Endothelial cell of umbilical vein (primary cell): Measurements from ENCODE around the gene ARHGAP45. TPM values are rescaled to one million over a fixed set of nuclear protein-coding genes. Genes with fewer than 3 reads are reported as not detected.

Source experiments
- BruUV-seq: library from RNA; stranded (reverse); fragments of 400-500 nt; replicated peaks from 2 replicates; lab custom pipeline; 2021; lab: Mats Ljungman, UMichigan
- CTCF ChIA-PET: fragments of 300-600, 350-600 bp; sonication (Branson Sonifier 250); formaldehyde crosslinking; loops from one replicate; lab custom pipeline; 2021; ENCODE audit warnings: antibody characterized with exemption, inconsistent platforms; lab: Charles Lee
- POLR2A ChIA-PET: fragments of 300-600, 350-600 bp; sonication (Branson Sonifier 250); formaldehyde crosslinking; loops from one replicate; lab custom pipeline; 2021; ENCODE audit warnings: antibody characterized with exemption, inconsistent platforms; lab: Charles Lee
- DNase-seq: peaks from one replicate; pipeline ENCODE4 v3.0.0-alpha.2; 2011; ENCODE audit warnings: low read depth, low spot score
- FAIRE-seq: peaks from 2 replicates; lab custom pipeline; 2011; peaks lifted over from hg19 to GRCh38; lab: Jason Lieb, UNC
- H2AFZ ChIP-seq: 2 replicates; pipeline ENCODE4 v1.6.0; 2012; ENCODE audit warnings: low read depth, low read length, control low read depth, inconsistent platforms
- H3K27ac ChIP-seq: 2 replicates; pipeline ENCODE4 v1.5.1; 2011; ENCODE audit warnings: low read depth, mild to moderate bottlenecking, control low read depth, low read length, moderate library complexity; ENCODE audit not compliant: insufficient read depth
- H3K27me3 ChIP-seq, 2 experiments: 2 replicates each; pipeline versions ENCODE4 v1.6.0 to v1.6.1; 2011; ENCODE audit warnings: low read length in 2 of 2, mixed read lengths in 1 of 2; ENCODE audit not compliant: control insufficient read depth in 2 of 2, insufficient read depth in 2 of 2
- H3K36me3 ChIP-seq, 2 experiments: 2 replicates in 1 of 2; 3 replicates in 1 of 2; pipeline ENCODE4 v1.5.1; 2011; ENCODE audit warnings: low read length in 2 of 2, mild to moderate bottlenecking in 1 of 2, moderate library complexity in 1 of 2; ENCODE audit not compliant: control insufficient read depth in 2 of 2, insufficient read depth in 2 of 2; ENCODE audit errors: extremely low read depth in 1 of 2
- H3K4me1 ChIP-seq: 3 replicates; pipeline ENCODE4 v1.5.1; 2011; ENCODE audit warnings: mild to moderate bottlenecking, low read length; ENCODE audit not compliant: control insufficient read depth, insufficient read depth; ENCODE audit errors: extremely low read depth
- H3K4me2 ChIP-seq: 2 replicates; pipeline ENCODE4 v1.6.1; 2011; ENCODE audit warnings: low read length, control low read depth, mixed read lengths; ENCODE audit not compliant: insufficient read depth
- H3K4me3 ChIP-seq, 3 experiments: fragments of 200-600 bp in 1 of 3; sonication (generic), shearing (Covaris generic) in 1 of 3; replicated peaks in 1 of 3; 2 replicates each; pipeline ENCODE4 v1.5.1; 2011 to 2016; ENCODE audit warnings: control low read depth in 3 of 3, low read length in 3 of 3, mild to moderate bottlenecking in 2 of 3, inconsistent platforms in 1 of 3, low read depth in 1 of 3, moderate library complexity in 1 of 3; ENCODE audit not compliant: insufficient read depth in 1 of 3
- H3K79me2 ChIP-seq: 2 replicates; pipeline ENCODE4 v1.6.0; 2012; ENCODE audit warnings: low read length, inconsistent platforms; ENCODE audit not compliant: control insufficient read depth, insufficient read depth
- H3K9ac ChIP-seq: replicated peaks from 2 replicates; pipeline ENCODE3; 2011; ENCODE audit warnings: low read length, control low read depth; ENCODE audit not compliant: insufficient read depth; ENCODE audit errors: extremely low read depth
- H3K9me1 ChIP-seq: replicated peaks from 3 replicates; pipeline ENCODE4 v1.6.0; 2011; ENCODE audit warnings: mild to moderate bottlenecking, low read length; ENCODE audit not compliant: control insufficient read depth, insufficient read depth; ENCODE audit errors: extremely low read depth
- H3K9me3 ChIP-seq: replicated peaks from 2 replicates; pipeline ENCODE4 v1.5.1; 2012; ENCODE audit warnings: low read length, inconsistent platforms; ENCODE audit not compliant: control insufficient read depth, insufficient read depth
- H4K20me1 ChIP-seq: replicated peaks from 2 replicates; pipeline ENCODE3; 2011; ENCODE audit warnings: mild to moderate bottlenecking, low read length; ENCODE audit not compliant: control insufficient read depth, insufficient read depth; ENCODE audit errors: extremely low read depth
- CTCF ChIP-seq, 2 donors: IDR thresholded peaks; 1 replicate in 1 of 2; 2 replicates in 1 of 2; pipeline ENCODE4 v1.5.1; 2011; ENCODE audit warnings: low read length in 2 of 2, mild to moderate bottlenecking in 2 of 2, moderate library complexity in 2 of 2, control low read depth in 1 of 2, inconsistent platforms in 1 of 2, low read depth in 1 of 2; ENCODE audit not compliant: insufficient read depth in 1 of 2; ENCODE audit errors: extremely low read depth in 1 of 2
- EZH2 ChIP-seq: IDR thresholded peaks from 2 replicates; pipeline ENCODE4 v1.6.1; 2012; ENCODE audit warnings: borderline replicate concordance, low read depth, mild to moderate bottlenecking, moderate library complexity, low read length, inconsistent platforms; ENCODE audit not compliant: severe bottlenecking
- FOS ChIP-seq: IDR thresholded peaks from 2 replicates; pipeline ENCODE4 v1.6.1; 2011; ENCODE audit warnings: mild to moderate bottlenecking, low read length, moderate library complexity, borderline replicate concordance; ENCODE audit not compliant: insufficient read depth
- GATA2 ChIP-seq: IDR thresholded peaks from 2 replicates; pipeline ENCODE4 v1.7.0; 2011; ENCODE audit warnings: low read depth, mild to moderate bottlenecking, moderate library complexity, mixed read lengths, low read length; ENCODE audit not compliant: insufficient read length, insufficient read depth
- JUN ChIP-seq: IDR thresholded peaks from 2 replicates; pipeline ENCODE4 v1.6.1; 2011; ENCODE audit warnings: borderline replicate concordance, low read depth; ENCODE audit not compliant: insufficient read length, insufficient read depth
- MAX ChIP-seq: IDR thresholded peaks from 2 replicates; pipeline ENCODE4 v1.6.1; 2011; ENCODE audit not compliant: insufficient read depth, insufficient read length
- MYC ChIP-seq: IDR thresholded peaks from one replicate; pipeline ENCODE4 v1.6.1; 2011; ENCODE audit warnings: mild to moderate bottlenecking, low read depth, low read length
- POLR2A ChIP-seq: IDR thresholded peaks from 2 replicates; pipeline ENCODE4 v1.6.1; 2012; ENCODE audit warnings: low read depth, mild to moderate bottlenecking, control low read depth, low read length
- POLR2AphosphoS5 ChIP-seq: IDR thresholded peaks from 2 replicates; pipeline ENCODE4 v1.6.1; 2012; ENCODE audit warnings: low read depth, mild to moderate bottlenecking, control low read depth, low read length, moderate library complexity; ENCODE audit not compliant: insufficient read depth
- dilution Hi-C: fragments of 300-500 bp; cut with MboI; formaldehyde crosslinking; loops from one replicate; pipeline ENCODE4 v1.15.0; 2019; ENCODE audit warnings: low sequenced_read_pairs; ENCODE audit not compliant: extremely low pct_ligation_motif_present
- intact Hi-C: fragments of 100-400 bp; cut with micrococcal nuclease; formaldehyde crosslinking; loops from one replicate; pipeline ENCODE4 v1.10.0; 2022
- polyA plus RNA-seq, 4 experiments: library from polyadenylated mRNA; depleted of rRNA in 3 of 4; stranded (reverse) in 3 of 4; unstranded in 1 of 4; fragments of >200 nt; gene quantifications; 2 replicates each; pipeline versions ENCODE4 v1.2.1 to v1.2.3, GENCODE V29; 2011 to 2012; ENCODE audit warnings: missing spikeins in 1 of 4
- total RNA-seq: library from RNA; stranded (reverse); gene quantifications from 2 replicates; pipeline ENCODE4 v1.2.3, GENCODE V29; 2021

The ARHGAP45 gene
- total and polyA plus RNA-seq, 2 donors (not counting 3 experiments of a cell fraction or from before 2014, with no cell fraction given), result 7.5 to 10.4 TPM

GRCh38 chr19:1084024-1084868 lies 17.3 kb downstream of the ARHGAP45 start:
- H3K27me3 ChIP-seq, result no peaks in the 10 kb centered on the region
- H4K20me1 ChIP-seq, result no peaks in the 10 kb centered on the region
- no peak overlapping the region for H3K27ac ChIP-seq
- H2AFZ ChIP-seq, result no peak overlapping the region
- peaks cover 9 to 12% of the 10 kb centered on the region in 2 experiments for H3K36me3 ChIP-seq
- no peaks in the 10 kb centered on the region for H3K4me1 ChIP-seq
- ChIA-PET CTCF (interaction anchor here (1.9 kb wide), 1 partner anchor 29 kb away, joined by 7 read pairs; no protein-coding TSS in a partner anchor), POLR2A (interaction anchor here (0.6 kb wide), 1 partner anchor 382 kb away, joined by 3 read pairs; no protein-coding TSS in a partner anchor)
- intact Hi-C loops, result no loop called here
- H3K9me1 ChIP-seq, result no peaks in the 10 kb centered on the region
- H3K4me2 ChIP-seq, result no peak overlapping the region
- no TSS peak for BruUV-seq
- no peak for TF ChIP-seq CTCF (IDR thresholded peaks at IDR 0.05; ENCODE audit: extremely low read depth in 1 of 2, insufficient read depth in 1 of 2, low read depth in 1 of 2, low read length in 2 of 2)
- TF ChIP-seq FOS, result no peak
- no peak for TF ChIP-seq MYC
- no peak for TF ChIP-seq POLR2AphosphoS5
- no peak for TF ChIP-seq EZH2
- TF ChIP-seq POLR2A, result no peak
- no peak for TF ChIP-seq GATA2
- no peak for TF ChIP-seq JUN
- TF ChIP-seq MAX, result no peak
- dilution Hi-C loops, result no loop called here
- FAIRE-seq (no peak), DNase-seq (no peak)
- H3K9ac ChIP-seq, result no peak overlapping the region
- no peak overlapping the region for H3K4me3 ChIP-seq
- no peaks in the 10 kb centered on the region for H3K9me3 ChIP-seq
- no peaks in the 10 kb centered on the region for H3K79me2 ChIP-seq
